GM21515 (cell line): ENCODE measurements around the gene LSM3.

Source experiments
- ATAC-seq: cut with Tn5 transposase; IDR thresholded peaks from one replicate; pipeline ENCODE4 v1.9.1; 2021; ENCODE audit not compliant: unreplicated experiment

The LSM3 gene

DNA sequence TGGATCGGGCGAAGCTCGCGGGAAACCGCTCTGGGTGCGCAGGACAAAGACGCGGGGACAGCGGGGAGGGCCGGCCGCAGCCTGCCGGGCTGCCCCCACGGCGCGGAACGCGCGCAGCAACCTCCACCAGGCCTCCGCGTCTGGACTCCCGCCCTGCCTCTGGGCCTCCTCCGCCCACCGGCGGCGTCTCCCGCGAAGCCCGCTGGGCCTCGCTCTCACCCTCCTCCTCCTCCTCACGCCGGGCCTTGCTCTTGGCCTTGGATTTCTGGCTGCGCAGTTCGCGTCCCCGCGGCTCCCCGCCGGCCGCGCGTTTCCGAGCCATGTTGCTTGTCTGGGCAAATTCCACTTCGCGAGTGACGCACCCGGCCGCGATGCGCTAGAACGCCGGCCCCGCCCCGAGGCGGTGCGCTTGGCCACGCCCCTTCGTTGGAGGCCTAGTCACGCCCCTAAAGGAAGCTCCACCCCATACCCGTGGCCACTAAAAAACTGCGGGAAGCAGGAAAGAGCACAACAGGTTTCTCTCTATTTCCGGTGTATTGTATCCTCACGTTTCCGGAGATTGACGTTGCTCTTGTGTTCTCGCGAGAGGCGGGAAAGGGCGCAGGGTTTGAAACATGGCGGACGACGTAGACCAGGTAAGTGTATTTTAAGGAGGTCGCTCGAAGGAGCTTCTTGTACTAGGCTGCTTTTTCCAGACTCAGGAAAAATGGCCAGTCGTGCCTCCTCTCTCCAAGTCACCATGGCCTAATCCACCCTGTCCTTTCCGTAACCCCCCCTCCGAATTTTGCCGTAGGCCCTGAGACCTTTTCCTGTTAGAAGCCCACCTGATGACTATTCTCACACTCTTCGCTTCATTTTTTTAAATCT, at the start of gene LSM3, which contains the start of gene XPC:
Gene LSM3, plus strand, starts transcription at position 571 of the 867 bp plus-strand sequence. Its CDS starts 44 bp downstream, at position 615.
Gene XPC, minus strand, starts transcription at position 355 of the 867 bp plus-strand sequence. Its CDS starts 33 bp downstream, at position 322.
- ATAC-seq = peak; percentile 91

DNA sequence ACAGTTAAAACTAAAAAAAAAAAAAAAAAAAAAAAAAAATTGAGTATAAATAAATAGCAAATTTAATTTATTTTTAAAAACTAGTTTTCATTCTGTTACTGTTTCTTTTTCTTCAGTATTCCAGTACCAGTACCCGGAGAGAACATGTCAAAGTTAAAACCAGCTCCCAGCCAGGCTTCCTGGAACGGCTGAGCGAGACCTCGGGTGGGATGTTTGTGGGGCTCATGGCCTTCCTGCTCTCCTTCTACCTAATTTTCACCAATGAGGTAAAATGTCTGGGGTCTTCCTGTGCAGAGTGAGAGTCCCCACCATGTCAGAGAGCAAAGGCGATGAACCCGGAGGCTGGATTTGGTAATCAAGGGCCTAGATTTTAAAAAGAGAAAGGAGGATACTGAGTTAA, 49.3 kb upstream of the LSM3 start:
- ATAC-seq = no peak

DNA sequence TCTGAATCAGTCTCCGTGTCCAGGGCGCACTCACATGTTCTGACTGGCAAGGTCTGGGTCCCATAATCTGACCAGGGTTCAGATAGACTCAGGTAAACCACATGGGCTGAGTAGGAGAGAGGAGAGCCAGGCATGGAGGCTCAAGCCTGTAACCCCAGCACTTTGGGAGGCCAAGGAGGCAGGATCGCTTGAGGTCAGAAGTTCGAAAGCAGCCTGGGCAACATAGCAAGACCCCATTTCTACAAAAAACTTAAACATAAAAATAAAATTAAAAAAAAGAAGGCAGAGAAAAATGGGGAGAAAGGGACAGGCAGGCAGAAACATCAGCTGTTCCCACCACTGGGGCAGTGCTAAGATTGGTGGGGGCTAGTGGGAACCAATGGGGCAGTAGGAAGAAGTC, 48.4 kb upstream of the LSM3 start:
- no peak for ATAC-seq

DNA sequence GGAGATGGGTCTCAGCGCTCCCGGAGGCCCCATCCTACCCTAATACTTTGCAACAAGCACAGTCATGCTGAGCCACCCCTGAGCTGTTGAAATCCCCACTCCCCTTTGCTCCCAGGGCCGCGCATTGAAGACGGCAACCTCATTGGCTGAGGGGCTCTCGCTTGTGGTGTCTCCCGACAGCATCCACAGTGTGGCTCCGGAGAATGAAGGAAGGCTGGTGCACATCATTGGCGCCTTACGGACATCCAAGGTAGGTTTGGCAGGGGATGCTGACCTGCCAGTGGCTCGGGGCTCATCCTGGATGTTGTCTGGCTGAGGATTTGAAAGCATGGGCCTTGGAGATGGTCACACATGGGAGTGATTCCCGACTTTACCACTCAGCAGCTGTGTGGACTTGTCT, 47.9 kb upstream of the LSM3 start:
- no peak for ATAC-seq

DNA sequence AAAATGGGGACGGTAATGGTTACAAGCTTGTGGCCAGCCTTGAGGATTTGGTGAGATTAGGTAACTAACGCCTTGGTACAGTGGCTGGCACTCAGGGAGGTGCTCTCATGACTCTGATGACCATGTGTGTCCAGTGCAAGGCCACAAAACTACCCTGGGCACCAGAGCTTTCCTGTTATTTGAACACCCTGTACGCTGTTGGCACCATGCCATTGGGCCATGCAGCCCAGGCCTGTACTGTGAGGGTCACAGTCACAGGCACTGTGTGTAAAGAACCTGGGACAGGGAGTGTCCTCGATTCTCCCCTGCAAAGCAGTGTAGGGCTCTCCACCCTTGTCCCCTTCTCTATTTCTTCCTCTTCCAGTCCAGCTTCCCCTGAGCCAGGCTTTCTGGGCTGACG, 47.5 kb upstream of the LSM3 start:
- ATAC-seq = no peak

DNA sequence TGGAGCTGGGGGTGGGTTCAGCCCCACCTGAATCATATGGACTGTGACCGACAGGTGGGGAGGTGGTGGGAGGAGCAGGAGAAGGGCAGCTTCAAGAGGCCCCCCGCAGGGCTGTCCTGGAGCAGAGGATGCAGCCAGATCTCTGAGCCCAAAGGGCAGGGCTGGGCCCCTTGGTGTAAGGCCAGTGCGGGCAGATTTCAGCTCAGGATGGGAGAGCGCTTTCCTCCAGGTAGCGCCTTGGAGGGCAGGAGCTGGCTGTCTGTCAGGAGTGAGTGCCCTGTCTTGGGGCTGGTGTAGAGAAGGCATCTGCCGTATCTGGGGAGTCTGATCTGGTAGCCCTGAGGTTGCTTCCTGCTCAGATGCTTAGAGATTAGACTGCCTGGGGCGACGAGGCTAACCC, 46.5 kb upstream of the LSM3 start:
- no peak for ATAC-seq

DNA sequence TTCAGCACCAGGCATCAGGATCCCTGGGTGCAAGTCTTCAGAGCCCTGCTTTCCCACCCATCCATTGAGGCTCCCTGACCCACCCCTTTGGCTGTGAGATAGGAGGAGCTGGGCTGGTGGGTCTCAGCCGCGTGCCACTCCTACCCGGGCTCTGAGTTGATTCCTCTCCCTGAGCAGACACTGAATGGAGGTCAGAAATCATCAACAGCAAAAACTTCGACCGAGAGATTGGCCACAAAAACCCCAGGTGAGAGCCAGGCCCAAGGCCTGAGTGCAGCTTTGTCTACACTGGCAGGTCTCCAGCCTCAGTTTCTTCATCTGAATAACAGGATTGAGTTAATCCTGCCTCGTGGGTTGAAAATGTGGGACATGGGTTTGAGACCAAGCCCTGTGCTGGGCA, 45.9 kb upstream of the LSM3 start:
- no peak for ATAC-seq

DNA sequence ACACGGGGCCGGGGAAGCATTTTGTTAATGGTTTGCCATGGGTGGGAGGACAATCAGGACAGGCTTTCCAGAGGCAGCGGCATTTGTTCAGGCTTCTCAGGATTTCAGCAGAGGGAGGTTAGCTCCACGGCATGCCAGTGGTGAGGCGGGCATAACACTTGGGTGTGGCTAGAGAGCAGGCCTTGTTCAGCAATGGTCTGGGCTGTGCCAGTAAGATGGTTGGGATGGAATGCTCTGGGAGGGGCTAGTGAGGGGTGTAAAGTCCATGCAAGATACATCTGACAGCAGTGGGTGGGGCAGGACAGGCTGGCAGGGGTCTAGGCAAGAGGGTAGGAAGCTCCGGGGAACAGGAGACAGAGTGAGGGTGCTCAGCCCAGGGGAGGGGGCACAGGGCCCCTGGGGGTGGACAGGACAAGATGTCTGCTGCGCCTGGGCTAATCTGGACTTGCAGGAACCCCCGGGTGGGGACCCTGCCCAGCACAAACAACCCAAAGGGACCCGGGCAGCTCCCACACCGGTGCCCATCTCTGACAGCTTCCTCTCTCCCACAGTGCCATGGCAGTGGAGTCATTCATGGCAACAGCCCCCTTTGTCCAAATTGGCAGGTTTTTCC, 45.3 kb upstream of the LSM3 start:
- no peak for ATAC-seq

DNA sequence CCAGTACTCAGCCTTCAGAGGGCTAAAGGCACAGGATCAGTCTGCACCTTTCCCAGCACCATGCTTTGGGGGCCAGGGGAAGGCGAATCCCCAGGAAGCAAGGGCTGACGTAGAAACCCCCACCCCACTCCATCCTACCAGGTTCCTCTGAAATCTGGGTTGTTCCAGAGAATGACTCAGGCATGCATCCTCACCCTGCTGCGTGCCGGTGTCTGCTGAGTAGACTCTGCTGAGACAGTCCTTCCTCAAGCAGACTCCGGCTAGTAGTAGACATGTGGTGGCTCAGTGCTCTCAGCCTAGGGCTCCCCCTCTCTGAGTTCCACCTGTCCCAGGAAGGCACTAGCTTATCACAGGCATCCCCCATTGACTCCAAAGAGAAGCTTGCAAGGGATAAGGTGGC, 44.7 kb upstream of the LSM3 start:
- no peak for ATAC-seq

DNA sequence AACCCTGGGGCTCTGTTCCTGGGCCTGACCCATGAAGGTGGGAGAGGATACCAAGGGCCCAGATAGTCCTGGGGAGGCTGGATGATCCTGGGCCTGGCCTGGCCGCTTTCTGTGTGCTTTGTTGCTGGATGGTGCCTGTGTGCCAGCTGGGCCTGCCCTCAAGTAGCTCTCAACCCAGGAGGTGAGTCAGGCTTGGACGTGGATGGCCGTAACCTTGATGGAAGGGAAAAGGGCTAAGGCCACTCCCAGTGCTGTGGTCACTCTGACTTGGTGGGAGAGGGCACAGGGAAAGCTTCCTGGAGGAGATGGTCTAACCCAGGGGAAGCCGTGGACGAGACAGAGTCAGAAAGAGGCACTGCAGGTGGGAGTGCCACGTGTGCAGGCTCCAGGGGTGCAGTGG, 44.3 kb upstream of the LSM3 start:
- no peak for ATAC-seq

DNA sequence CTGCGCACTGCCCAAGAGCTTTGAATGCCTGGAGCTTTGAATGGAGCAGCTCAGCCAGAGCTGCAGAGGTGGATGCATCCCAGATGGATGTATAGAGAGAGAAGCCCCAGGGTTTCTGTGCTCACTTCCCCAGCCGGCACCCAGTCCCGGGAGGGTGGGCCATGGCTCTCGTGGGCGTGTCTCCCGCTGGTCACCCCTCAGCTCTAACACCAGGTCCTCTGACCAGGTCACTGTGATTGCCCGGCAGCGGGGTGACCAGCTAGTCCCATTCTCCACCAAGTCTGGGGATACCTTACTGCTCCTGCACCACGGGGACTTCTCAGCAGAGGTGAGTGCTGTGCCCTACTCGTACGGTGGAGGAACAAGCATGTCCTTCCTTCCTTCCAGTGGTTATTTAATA, 43.0 kb upstream of the LSM3 start:
- ATAC-seq = no peak

DNA sequence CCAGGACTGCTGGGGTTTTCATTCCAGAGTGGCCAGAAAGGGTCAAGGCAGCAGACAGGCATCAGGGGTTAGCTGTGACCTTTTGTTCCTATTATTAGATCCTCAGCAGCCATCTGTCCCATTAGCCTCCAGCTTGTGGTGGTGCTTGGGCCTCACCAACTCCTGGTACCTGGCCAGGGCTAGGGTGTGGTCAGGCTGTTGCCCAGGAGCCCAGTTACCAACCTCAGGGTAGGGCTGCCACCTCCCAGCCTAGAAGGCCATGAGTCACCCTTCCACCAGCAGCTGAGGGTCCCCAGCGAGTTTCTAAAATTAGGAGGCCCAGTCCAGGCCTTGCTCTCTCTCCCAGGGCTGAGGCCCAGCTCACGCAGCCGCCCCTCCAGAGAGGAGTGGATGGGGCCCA, 41.6 kb upstream of the LSM3 start:
- ATAC-seq = no peak

DNA sequence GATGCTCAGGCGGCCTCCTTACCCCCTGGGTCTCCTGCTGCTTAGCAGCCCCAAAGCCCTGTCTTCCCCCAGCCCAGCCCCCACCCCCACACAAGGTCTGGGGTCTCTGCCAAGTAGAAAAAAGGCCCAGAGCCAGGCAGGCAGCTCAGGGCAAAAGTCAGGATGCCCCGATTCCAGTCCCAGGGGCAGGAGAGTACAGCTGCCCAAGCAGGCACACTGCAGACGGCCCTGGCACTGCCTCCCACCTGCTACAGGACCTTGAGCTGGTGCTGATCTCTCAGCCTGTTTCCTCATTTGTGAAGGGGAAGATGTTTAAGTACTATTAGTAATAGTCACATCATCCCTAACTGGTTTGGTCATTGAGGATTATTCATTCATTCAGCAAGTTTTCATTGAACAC, 41.2 kb upstream of the LSM3 start:
- no peak for ATAC-seq

DNA sequence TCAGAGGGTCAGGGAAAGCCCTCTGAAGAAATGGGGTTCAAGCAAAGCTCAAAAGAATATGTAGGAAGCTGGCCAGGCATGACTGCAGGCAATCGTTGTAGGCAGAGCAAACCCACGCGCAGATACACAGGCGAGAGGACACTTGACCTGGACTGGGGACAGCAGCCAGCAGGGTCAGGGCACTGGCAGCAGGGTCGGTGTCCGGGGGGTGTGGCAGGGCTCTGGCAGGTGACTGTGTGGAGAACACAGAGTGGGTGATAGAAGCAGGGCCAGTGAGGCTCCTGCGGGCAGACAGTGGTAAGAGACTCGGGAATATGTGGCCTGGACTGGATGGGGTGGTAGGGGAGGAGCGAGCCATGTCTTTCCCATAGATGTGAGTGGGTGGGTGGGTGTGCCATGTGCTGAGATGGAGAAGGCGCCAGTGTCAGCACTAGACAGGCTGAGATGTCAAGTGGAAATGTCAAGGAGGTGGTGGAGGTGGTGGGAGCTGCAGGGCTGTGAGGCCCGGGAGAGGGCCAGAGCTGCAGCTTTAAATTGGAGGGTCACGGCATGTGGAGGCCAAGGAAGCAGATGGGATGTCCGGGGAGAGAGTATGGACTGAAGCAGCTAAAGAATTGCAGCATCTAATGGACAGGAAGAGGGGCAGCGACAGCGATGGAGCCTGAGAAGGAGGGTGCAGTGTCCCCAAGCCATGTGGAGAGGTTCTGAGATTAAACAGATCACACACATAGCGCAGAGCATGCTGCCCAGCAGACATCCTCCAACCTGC, 40.3 kb upstream of the LSM3 start:
- ATAC-seq = no peak

DNA sequence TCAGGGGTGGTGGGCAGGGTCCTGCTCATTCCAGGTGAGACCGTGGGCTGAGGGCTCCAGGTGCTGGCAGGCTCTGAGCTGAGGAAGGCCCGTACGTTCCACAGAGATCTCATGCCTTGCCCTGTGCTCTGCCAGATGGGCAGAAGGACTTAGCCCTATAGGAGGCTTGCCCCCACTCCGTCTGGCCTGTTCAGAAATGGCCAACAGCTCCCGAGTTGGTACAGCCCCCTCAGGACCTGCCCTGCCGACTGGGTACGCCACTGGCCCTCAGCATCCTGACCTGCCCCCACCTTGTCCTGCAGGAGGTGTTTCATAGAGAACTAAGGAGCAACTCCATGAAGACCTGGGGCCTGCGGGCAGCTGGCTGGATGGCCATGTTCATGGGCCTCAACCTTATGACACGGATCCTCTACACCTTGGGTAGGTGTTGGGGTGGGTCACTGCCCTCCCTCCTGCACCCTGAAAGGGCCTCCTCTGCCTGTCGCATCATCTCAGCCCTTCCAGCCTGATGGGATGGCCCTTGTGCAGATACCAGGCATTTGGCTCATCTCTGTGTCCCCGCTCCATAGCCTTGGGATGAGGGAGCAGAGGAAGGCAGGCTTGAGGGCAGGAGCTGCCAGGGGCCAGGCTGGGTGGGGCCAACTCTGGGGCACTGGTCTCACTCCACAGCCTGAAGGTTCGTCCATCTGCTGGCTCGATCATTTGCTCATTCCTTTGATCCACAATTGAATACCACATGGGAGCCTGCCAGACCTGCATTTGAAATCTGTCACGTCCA, 39.5 kb upstream of the LSM3 start:
- ATAC-seq = no peak

DNA sequence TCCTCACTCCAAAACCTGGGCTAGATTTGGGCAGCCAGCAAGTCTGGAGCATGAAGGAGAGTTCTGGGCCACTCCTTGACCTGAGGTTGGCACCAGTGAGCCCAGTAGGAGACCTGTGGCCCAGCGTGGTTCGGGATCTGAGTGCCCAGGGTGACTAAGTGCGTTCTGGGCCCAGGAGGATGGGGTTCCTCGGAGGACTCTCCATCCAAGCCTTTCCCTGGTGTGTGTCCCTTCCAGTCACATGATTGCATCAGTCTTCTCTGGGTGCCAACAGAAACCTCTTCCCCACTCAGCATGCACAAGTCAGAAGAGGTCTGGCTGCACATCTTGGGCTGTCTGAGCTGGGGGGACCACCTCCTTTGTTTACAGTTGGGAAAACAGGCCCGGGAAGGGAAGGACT, 38.8 kb upstream of the LSM3 start:
- ATAC-seq = no peak

DNA sequence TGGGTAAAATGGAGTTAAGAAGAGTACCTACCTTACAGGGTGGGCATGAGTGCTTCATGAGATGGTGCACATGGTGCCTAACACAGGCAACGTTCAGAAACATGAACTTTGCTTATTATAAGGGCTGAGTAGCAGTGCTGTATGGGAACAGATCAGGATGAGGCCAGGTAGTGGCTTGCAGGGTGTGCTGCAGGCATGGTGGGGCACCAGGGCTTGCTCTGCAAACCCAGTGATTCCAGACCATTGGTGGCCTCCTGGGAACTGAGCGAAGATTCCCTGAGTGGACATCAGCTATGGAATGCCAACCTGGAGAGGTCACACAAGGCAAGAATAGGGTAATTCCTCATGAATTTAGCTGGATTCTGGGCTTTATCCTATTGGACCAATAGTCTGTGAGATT, 37.9 kb upstream of the LSM3 start:
- no peak for ATAC-seq

DNA sequence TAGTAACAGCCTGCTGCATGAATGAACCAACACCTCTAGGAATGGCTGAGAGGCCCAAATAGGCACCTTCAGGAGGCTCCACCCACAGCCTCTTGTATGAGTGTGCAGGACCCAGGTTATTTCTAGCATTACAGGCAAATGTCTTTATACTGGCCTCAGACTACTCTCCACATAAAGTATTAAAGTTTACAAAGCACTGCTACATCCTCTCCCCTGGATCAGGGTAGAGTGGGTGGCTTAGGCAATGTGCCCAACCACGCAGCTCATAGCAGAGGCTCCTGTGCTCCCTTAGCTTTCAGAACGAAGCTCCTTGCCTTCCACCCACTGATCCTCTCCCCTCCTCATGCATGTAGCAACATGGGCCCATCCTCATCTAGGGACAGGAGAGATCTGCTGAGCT, 37.5 kb upstream of the LSM3 start:
- no peak for ATAC-seq

DNA sequence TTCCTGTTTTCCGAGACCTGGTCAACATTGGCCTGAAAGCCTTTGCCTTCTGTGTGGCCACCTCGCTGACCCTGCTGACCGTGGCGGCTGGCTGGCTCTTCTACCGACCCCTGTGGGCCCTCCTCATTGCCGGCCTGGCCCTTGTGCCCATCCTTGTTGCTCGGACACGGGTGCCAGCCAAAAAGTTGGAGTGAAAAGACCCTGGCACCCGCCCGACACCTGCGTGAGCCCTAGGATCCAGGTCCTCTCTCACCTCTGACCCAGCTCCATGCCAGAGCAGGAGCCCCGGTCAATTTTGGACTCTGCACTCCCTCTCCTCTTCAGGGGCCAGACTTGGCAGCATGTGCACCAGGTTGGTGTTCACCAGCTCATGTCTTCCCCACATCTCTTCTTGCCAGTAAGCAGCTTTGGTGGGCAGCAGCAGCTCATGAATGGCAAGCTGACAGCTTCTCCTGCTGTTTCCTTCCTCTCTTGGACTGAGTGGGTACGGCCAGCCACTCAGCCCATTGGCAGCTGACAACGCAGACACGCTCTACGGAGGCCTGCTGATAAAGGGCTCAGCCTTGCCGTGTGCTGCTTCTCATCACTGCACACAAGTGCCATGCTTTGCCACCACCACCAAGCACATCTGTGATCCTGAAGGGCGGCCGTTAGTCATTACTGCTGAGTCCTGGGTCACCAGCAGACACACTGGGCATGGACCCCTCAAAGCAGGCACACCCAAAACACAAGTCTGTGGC, 36.8 kb upstream of the LSM3 start:
- no peak for ATAC-seq

DNA sequence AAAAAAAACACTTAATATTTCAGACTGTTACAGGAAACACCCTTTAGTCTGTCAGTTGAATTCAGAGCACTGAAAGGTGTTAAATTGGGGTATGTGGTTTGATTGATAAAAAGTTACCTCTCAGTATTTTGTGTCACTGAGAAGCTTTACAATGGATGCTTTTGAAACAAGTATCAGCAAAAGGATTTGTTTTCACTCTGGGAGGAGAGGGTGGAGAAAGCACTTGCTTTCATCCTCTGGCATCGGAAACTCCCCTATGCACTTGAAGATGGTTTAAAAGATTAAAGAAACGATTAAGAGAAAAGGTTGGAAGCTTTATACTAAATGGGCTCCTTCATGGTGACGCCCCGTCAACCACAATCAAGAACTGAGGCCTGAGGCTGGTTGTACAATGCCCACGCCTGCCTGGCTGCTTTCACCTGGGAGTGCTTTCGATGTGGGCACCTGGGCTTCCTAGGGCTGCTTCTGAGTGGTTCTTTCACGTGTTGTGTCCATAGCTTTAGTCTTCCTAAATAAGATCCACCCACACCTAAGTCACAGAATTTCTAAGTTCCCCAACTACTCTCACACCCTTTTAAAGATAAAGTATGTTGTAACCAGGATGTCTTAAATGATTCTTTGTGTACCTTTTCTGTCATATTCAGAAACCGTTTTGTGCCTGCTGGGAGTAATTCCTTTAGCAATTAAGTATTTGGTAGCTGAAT, 35.9 kb upstream of the LSM3 start:
- ATAC-seq = no peak
